MCF 10A (cell line): ENCODE measurements around the gene RAB8A. TPM values are rescaled to one million over a fixed set of nuclear protein-coding genes. Genes with fewer than 3 reads are reported as not detected.
"Not testable (repeated sequence)": the region's sequence is repeated elsewhere in the genome, so short reads cannot be mapped to it uniquely, and the experiment has no call there.

ENCODE experiments used
- BruUV-seq: library from RNA; stranded (reverse); fragments of 400-500 nt; replicated peaks from 2 replicates; lab custom pipeline; 2021; lab: Mats Ljungman, UMichigan
- CTCF ChIA-PET: fragments of 300-600 bp; sonication (Branson Sonifier 250); formaldehyde crosslinking; extraction: SDS; loops from one replicate; lab custom pipeline; 2021; ENCODE audit warnings: antibody characterized with exemption, inconsistent platforms; lab: Yijun Ruan, JAX
- POLR2A ChIA-PET: fragments of 300-600, 350-650 bp; sonication (Branson Sonifier 250); formaldehyde crosslinking; extraction: SDS; loops from one replicate; lab custom pipeline; 2020; ENCODE audit warnings: antibody characterized with exemption, inconsistent platforms; lab: Yijun Ruan, JAX
- DNase-seq: peaks from one replicate; pipeline ENCODE4 v3.0.0-alpha.2; 2018; ENCODE audit not compliant: unreplicated experiment
- H3K27ac Mint-ChIP-seq: one replicate; pipeline ENCODE4 v1.8.0; 2022; ENCODE audit warnings: mild to moderate bottlenecking, low read depth, mixed read lengths; ENCODE audit not compliant: unreplicated experiment
- H3K27me3 Mint-ChIP-seq: one replicate; pipeline ENCODE4 v1.8.0; 2022; ENCODE audit warnings: mixed read lengths; ENCODE audit not compliant: insufficient read depth, unreplicated experiment
- H3K36me3 Mint-ChIP-seq: one replicate; pipeline ENCODE4 v1.8.0; 2022; ENCODE audit warnings: mild to moderate bottlenecking, moderate library complexity, mixed read lengths; ENCODE audit not compliant: insufficient read depth, unreplicated experiment
- H3K4me1 Mint-ChIP-seq: one replicate; pipeline ENCODE4 v1.8.0; 2022; ENCODE audit warnings: mixed read lengths; ENCODE audit not compliant: insufficient read depth, unreplicated experiment
- H3K4me3 Mint-ChIP-seq: one replicate; pipeline ENCODE4 v1.8.0; 2022; ENCODE audit warnings: mild to moderate bottlenecking, moderate library complexity, mixed read lengths; ENCODE audit not compliant: unreplicated experiment
- H3K9me3 Mint-ChIP-seq: one replicate; pipeline ENCODE4 v1.8.0; 2022; ENCODE audit warnings: mixed read lengths; ENCODE audit not compliant: unreplicated experiment
- CTCF ChIP-seq: fragments of 200-600 bp; IDR thresholded peaks from one replicate; pipeline ENCODE4 v1.8.0; 2022; ENCODE audit warnings: antibody characterized with exemption, mild to moderate bottlenecking; ENCODE audit not compliant: unreplicated experiment
- intact Hi-C: fragments of 100-400 bp; cut with micrococcal nuclease; formaldehyde crosslinking; loops from 2 replicates; pipeline ENCODE4 v1.14.1; 2022
- total RNA-seq: library from RNA; stranded (reverse); gene quantifications from 2 replicates; pipeline ENCODE4 v1.2.3, GENCODE V29; 2022

RAB8A gene
- total RNA-seq, 1 experiment from 2014 or later: 41.6 TPM

GRCh38 chr19:16085115-16085514 lies 26.6 kb upstream of the RAB8A start:
- CTCF ChIA-PET: interaction anchor here (0.9 to 2.0 kb wide), 4 partner anchors 10 to 44 kb away, joined by 3 to 7 read pairs (median 5); no protein-coding TSS in a partner anchor
- TF ChIP-seq CTCF: no peak
- Mint-ChIP-seq H3K36me3 (peaks cover 100% of the 10 kb centered on the region), H3K4me1 (no peaks in the 10 kb centered on the region), H3K27me3 (no peaks in the 10 kb centered on the region), H3K9me3 (no peaks in the 10 kb centered on the region), H3K27ac (no peak overlapping the region), H3K4me3 (no peak overlapping the region)
- intact Hi-C loops: no loop called here
- DNase-seq: peak; percentile 45
- no TSS peak for BruUV-seq
- POLR2A ChIA-PET: interaction anchor here (1.4 to 1.5 kb wide), 2 partner anchors 9 to 15 kb away, joined by 3 to 5 read pairs; partner anchors contain the start of gene TPM4

GRCh38 chr19:16087404-16087803 lies 24.3 kb upstream of the RAB8A start:
- H3K27ac Mint-ChIP-seq, H3K9me3 Mint-ChIP-seq, DNase-seq, BruUV-seq, H3K4me1 Mint-ChIP-seq, intact Hi-C loops, POLR2A ChIA-PET, H3K27me3 Mint-ChIP-seq, H3K4me3 Mint-ChIP-seq: not testable (repeated sequence)
- H3K36me3 Mint-ChIP-seq: peaks cover 97% of the 10 kb centered on the region
- CTCF ChIA-PET: interaction anchor here (0.6 to 1.0 kb wide), 2 partner anchors 43 to 532 kb away, joined by 3 read pairs; no protein-coding TSS in a partner anchor

- Mint-ChIP-seq H3K4me1 (no peaks in the 10 kb centered on the region), H3K36me3 (peaks cover 97% of the 10 kb centered on the region), H3K27me3 (no peaks in the 10 kb centered on the region), H3K4me3 (no peak overlapping the region), H3K9me3 (no peaks in the 10 kb centered on the region), H3K27ac (no peak overlapping the region)
- no peak for DNase-seq
- TF ChIP-seq CTCF: no peak
- POLR2A ChIA-PET: interaction anchor here (1.8 kb wide), 1 partner anchor 10 kb away, joined by 6 read pairs; no protein-coding TSS in a partner anchor
- no TSS peak for BruUV-seq
- intact Hi-C loops: no loop called here
- CTCF ChIA-PET: interaction anchor here (1.0 to 1.4 kb wide), 2 partner anchors 23 to 532 kb away, joined by 3 read pairs; no protein-coding TSS in a partner anchor
These were observed 23.7 kb upstream of the RAB8A start for GRCh38 chr19:16087940-16088339.

- no peak overlapping the region for H3K27ac Mint-ChIP-seq
- no peaks in the 10 kb centered on the region for H3K9me3 Mint-ChIP-seq
- POLR2A ChIA-PET: interaction anchor here (1.8 kb wide), 1 partner anchor 10 kb away, joined by 6 read pairs; no protein-coding TSS in a partner anchor
- no peaks in the 10 kb centered on the region for H3K4me1 Mint-ChIP-seq
- CTCF ChIA-PET: interaction anchor here (0.8 to 1.4 kb wide), 3 partner anchors 11 to 533 kb away, joined by 3 to 4 read pairs (median 3); no protein-coding TSS in a partner anchor
- no peaks in the 10 kb centered on the region for H3K27me3 Mint-ChIP-seq
- no peak overlapping the region for H3K4me3 Mint-ChIP-seq
- TF ChIP-seq CTCF: no peak
- DNase-seq: no peak
- intact Hi-C loops: no loop called here
- H3K36me3 Mint-ChIP-seq: peaks cover 97% of the 10 kb centered on the region
- no TSS peak for BruUV-seq
These were observed 23.2 kb upstream of the RAB8A start for GRCh38 chr19:16088351-16089009.
